ENCODE results near the gene SH3GL2. TPM values are rescaled to one million over a fixed set of nuclear protein-coding genes. Genes with fewer than 3 reads are reported as not detected.

SH3GL2 gene
- total RNA-seq, 3 donors from 2014 or later (not counting 1 experiment from before 2014, with no cell fraction given): not detected

DNA sequence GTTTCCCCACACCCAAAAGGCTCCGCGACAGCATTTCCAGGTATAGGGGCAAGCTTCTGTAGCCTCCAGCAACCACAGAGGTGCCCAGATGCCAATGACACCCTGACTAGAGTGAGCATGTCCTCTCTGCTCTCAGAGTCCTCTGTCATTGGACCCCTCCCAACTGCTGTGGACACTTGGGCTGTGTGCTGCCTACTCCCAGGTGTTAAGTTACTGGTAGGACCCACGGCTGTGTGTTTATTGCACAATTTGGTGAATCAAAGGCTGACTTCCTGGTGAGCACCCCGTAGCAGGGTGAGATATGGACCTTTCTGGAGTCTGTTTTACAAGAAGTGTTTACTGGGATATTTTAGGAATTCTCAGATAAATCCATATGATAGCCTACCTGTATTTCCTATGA, 36.0 kb downstream of the SH3GL2 start:
- WGBS (ENCODE audit: insufficient coverage): 58% methylated on average over 4 of the region's 4 CpGs
- Mint-ChIP-seq H3K27me3 (ENCODE audit: low read depth in 2 of 2) (no peaks in the 10 kb centered on the region), H3K9me3 (peaks cover 0 to 2% of the 10 kb centered on the region in 2 donors), H3K4me3 (no peak overlapping the region), H3K4me1 (no peaks in the 10 kb centered on the region), H3K27ac (no peak overlapping the region), H3K36me3 (no peaks in the 10 kb centered on the region)
- no peaks in the 10 kb centered on the region for H3K4me1 ChIP-seq (ENCODE audit: control insufficient read depth, insufficient read depth, low read length)
- no peak overlapping the region for H3K4me3 ChIP-seq (ENCODE audit: low read length)
- H3K27ac ChIP-seq (ENCODE audit: low read length): no peak overlapping the region
- H3K9me3 ChIP-seq (ENCODE audit: control insufficient read depth, insufficient read depth, low read length): no peaks in the 10 kb centered on the region
- H3K27me3 ChIP-seq (ENCODE audit: control insufficient read depth, insufficient read depth, low read length): no peaks in the 10 kb centered on the region
- no peak for DNase-seq
- intact Hi-C loops (cut with micrococcal nuclease): no loop called here
- H3K36me3 ChIP-seq (ENCODE audit: control insufficient read depth, insufficient read depth, low read length): no peaks in the 10 kb centered on the region
- no peak for TF ChIP-seq CTCF (IDR thresholded peaks at IDR 0.05)
- ATAC-seq: no peak

DNA sequence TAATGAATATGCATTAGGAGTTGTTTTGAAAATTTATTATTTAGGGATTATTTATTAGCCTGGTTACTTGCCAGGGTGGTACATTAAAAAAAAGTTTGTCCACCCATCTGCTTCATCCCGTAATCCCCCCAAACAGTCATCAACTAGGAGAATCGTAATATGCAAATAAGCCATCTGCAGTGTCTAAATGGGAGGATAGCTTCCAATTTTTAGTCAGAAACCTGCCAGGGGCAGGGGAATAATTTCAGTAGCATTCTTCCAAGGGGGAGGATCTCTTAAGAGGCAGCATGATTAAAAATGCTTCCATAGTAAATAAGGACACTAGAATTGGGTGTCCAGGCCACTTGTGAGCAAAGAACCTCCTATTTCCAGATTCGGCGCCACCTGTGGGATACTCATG, 43.3 kb downstream of the SH3GL2 start:
- Mint-ChIP-seq H3K4me3 (no peak overlapping the region), H3K4me1 (no peaks in the 10 kb centered on the region), H3K9me3 (peaks cover 0 to 12% of the 10 kb centered on the region in 2 donors), H3K27me3 (ENCODE audit: low read depth in 2 of 2) (no peaks in the 10 kb centered on the region), H3K36me3 (no peaks in the 10 kb centered on the region), H3K27ac (no peak overlapping the region)
- no peak overlapping the region for H3K4me3 ChIP-seq (ENCODE audit: low read length)
- no peak for ATAC-seq
- intact Hi-C loops (cut with micrococcal nuclease): no loop called here
- H3K27ac ChIP-seq (ENCODE audit: low read length): no peak overlapping the region
- no peaks in the 10 kb centered on the region for H3K36me3 ChIP-seq (ENCODE audit: control insufficient read depth, insufficient read depth, low read length)
- WGBS (ENCODE audit: insufficient coverage): 90% methylated on average over 3 of the region's 4 CpGs
- no peak for TF ChIP-seq CTCF (IDR thresholded peaks at IDR 0.05)
- H3K27me3 ChIP-seq (ENCODE audit: control insufficient read depth, insufficient read depth, low read length): no peaks in the 10 kb centered on the region
- no peaks in the 10 kb centered on the region for H3K9me3 ChIP-seq (ENCODE audit: control insufficient read depth, insufficient read depth, low read length)
- H3K4me1 ChIP-seq (ENCODE audit: control insufficient read depth, insufficient read depth, low read length): no peaks in the 10 kb centered on the region
- DNase-seq: no peak

DNA sequence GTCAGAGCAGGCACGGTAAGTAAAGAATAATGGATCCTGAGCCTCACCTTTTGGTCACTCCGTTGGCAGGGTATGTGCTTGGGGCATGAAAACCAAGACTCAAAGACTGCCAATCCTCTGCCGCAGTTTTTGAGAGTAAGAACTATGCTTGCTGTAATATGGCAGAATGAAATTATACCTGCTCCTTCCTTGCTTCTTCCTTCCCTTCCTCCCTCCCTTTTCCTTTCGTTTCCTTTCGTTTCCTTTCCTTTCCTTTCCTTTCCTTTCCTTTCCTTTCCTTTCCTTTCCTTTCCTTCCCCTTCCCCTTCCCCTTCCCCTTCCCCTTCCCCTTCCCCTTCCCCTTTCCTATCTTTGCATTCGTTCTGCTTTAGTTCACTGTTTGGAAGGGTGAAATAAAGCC, 43.9 kb downstream of the SH3GL2 start:
- H3K36me3 Mint-ChIP-seq: no peaks in the 10 kb centered on the region
- no peaks in the 10 kb centered on the region for H3K4me1 ChIP-seq (ENCODE audit: control insufficient read depth, insufficient read depth, low read length)
- no peaks in the 10 kb centered on the region for H3K36me3 ChIP-seq (ENCODE audit: control insufficient read depth, insufficient read depth, low read length)
- H3K4me3 Mint-ChIP-seq: no peak overlapping the region
- H3K27me3 Mint-ChIP-seq (ENCODE audit: low read depth in 2 of 2): no peaks in the 10 kb centered on the region
- no peak for TF ChIP-seq CTCF (IDR thresholded peaks at IDR 0.05)
- H3K27ac Mint-ChIP-seq: no peak overlapping the region
- H3K9me3 Mint-ChIP-seq: peaks cover 0 to 13% of the 10 kb centered on the region in 2 donors
- H3K27me3 ChIP-seq (ENCODE audit: control insufficient read depth, insufficient read depth, low read length): no peaks in the 10 kb centered on the region
- ATAC-seq (no peak), DNase-seq (no peak)
- WGBS (ENCODE audit: insufficient coverage): 71% methylated on average over 4 of the region's 6 CpGs
- no peaks in the 10 kb centered on the region for H3K9me3 ChIP-seq (ENCODE audit: control insufficient read depth, insufficient read depth, low read length)
- intact Hi-C loops (cut with micrococcal nuclease): no loop called here
- H3K4me1 Mint-ChIP-seq: no peaks in the 10 kb centered on the region
- no peak overlapping the region for H3K27ac ChIP-seq (ENCODE audit: low read length)
- H3K4me3 ChIP-seq (ENCODE audit: low read length): no peak overlapping the region

GRCh38 chr9:17623965-17624364, 45.1 kb downstream of the SH3GL2 start:
- no peak overlapping the region for H3K27ac Mint-ChIP-seq
- H3K4me1 Mint-ChIP-seq: no peaks in the 10 kb centered on the region
- H3K36me3 Mint-ChIP-seq: no peaks in the 10 kb centered on the region
- no peaks in the 10 kb centered on the region for H3K27me3 ChIP-seq (ENCODE audit: control insufficient read depth, insufficient read depth, low read length)
- WGBS (ENCODE audit: insufficient coverage): 76% methylated on average over 4 of the region's 6 CpGs
- H3K36me3 ChIP-seq (ENCODE audit: control insufficient read depth, insufficient read depth, low read length): no peaks in the 10 kb centered on the region
- no peaks in the 10 kb centered on the region for H3K4me1 ChIP-seq (ENCODE audit: control insufficient read depth, insufficient read depth, low read length)
- H3K27me3 Mint-ChIP-seq (ENCODE audit: low read depth in 2 of 2): no peaks in the 10 kb centered on the region
- intact Hi-C loops (cut with micrococcal nuclease): no loop called here
- no peaks in the 10 kb centered on the region for H3K9me3 ChIP-seq (ENCODE audit: control insufficient read depth, insufficient read depth, low read length)
- no peak for ATAC-seq
- no peak for DNase-seq
- peaks cover 0 to 15% of the 10 kb centered on the region in 2 donors for H3K9me3 Mint-ChIP-seq
- no peak overlapping the region for H3K4me3 Mint-ChIP-seq
- TF ChIP-seq CTCF (IDR thresholded peaks at IDR 0.05): no peak
- no peak overlapping the region for H3K4me3 ChIP-seq (ENCODE audit: low read length)
- no peak overlapping the region for H3K27ac ChIP-seq (ENCODE audit: low read length)

Data from natural killer cell (primary cell).